ENCODE results near the gene RIPK3.
"Not testable (repeated sequence)": the region's sequence is repeated elsewhere in the genome, so short reads cannot be mapped to it uniquely, and the experiment has no call there.

The RIPK3 gene

GRCh38 chr14:24368562-24369252, 28.9 kb upstream of the RIPK3 start:
- no peak for DNase-seq

- DNase-seq, result no peak
Measured at GRCh38 chr14:24368212-24368561, 28.4 kb upstream of the RIPK3 start.

- no peak for DNase-seq
Measured at GRCh38 chr14:24367514-24368211, 27.9 kb upstream of the RIPK3 start, which contains the start of gene NFATC4. NFATC4 (plus strand) TSS chr14:24368184; CDS start chr14:24368341, 157 bp downstream.

GRCh38 chr14:24366721-24367513, 27.1 kb upstream of the RIPK3 start:
- no peak for DNase-seq

GRCh38 chr14:24366413-24366720, 26.6 kb upstream of the RIPK3 start:
- DNase-seq, result no peak

GRCh38 chr14:24365600-24366412, 26.0 kb upstream of the RIPK3 start:
- peak in 3 of 4 experiments; percentile 28 to 44 (median 35) for DNase-seq

GRCh38 chr14:24364841-24365240, 25.1 kb upstream of the RIPK3 start:
- no peak for DNase-seq

GRCh38 chr14:24363401-24363800, 23.6 kb upstream of the RIPK3 start:
- DNase-seq, result no peak

GRCh38 chr14:24362241-24362960, 22.6 kb upstream of the RIPK3 start:
- DNase-seq, result no peak

- no peak for DNase-seq
Measured at GRCh38 chr14:24361326-24361725, 21.5 kb upstream of the RIPK3 start.

- DNase-seq, result no peak
Measured at GRCh38 chr14:24360281-24360680, 20.5 kb upstream of the RIPK3 start.

GRCh38 chr14:24356208-24356607, 16.4 kb upstream of the RIPK3 start:
- DNase-seq, result no peak

- DNase-seq, result no peak
Measured at GRCh38 chr14:24355009-24355408, 15.2 kb upstream of the RIPK3 start.

GRCh38 chr14:24354482-24354825, 14.7 kb upstream of the RIPK3 start:
- not testable (repeated sequence) for DNase-seq

GRCh38 chr14:24353559-24354481, 14.0 kb upstream of the RIPK3 start:
- no peak for DNase-seq

GRCh38 chr14:24351517-24351916, 11.7 kb upstream of the RIPK3 start:
- DNase-seq, result no peak

- DNase-seq, result no peak
Measured at GRCh38 chr14:24349742-24350141, 10.0 kb upstream of the RIPK3 start.

- DNase-seq, result no peak
Measured at GRCh38 chr14:24348186-24348585, 8.4 kb upstream of the RIPK3 start.

GRCh38 chr14:24347134-24347533, 7.3 kb upstream of the RIPK3 start:
- DNase-seq, result no peak

- no peak for DNase-seq
Measured at GRCh38 chr14:24343795-24344660, 4.2 kb upstream of the RIPK3 start.

All from activated CD4-positive, CD25-positive, alpha-beta regulatory T cell (primary cell).